Breast epithelium (tissue), 4 donors: ENCODE measurements around the gene CCL19. TPM values are rescaled to one million over a fixed set of nuclear protein-coding genes. Genes with fewer than 3 reads are reported as not detected.

Source experiments
- DNase-seq, 2 donors: peaks; one replicate each; pipeline ENCODE4 v3.0.0-alpha.2; 2019; ENCODE audit warnings: low spot score in 2 of 2
- H3K27ac ChIP-seq, 2 donors: fragments of 200-600 bp; sonication (generic) in 1 of 2; one replicate each; pipeline ENCODE4 v1.5.1; 2016 to 2019; ENCODE audit warnings: mild to moderate bottlenecking in 1 of 2
- H3K27me3 ChIP-seq, 2 donors: fragments of 200-600 bp; sonication (generic) in 1 of 2; one replicate each; pipeline versions ENCODE4 v1.5.1 to v1.6.0; 2017 to 2019; ENCODE audit warnings: control low read depth in 1 of 2, mild to moderate bottlenecking in 1 of 2
- H3K36me3 ChIP-seq: fragments of 200-600 bp; one replicate; pipeline ENCODE4 v1.5.1; 2019
- H3K4me1 ChIP-seq, 2 donors: fragments of 200-600 bp; sonication (generic); one replicate each; pipeline ENCODE4 v1.5.1; 2016 to 2019; ENCODE audit warnings: control low read depth in 1 of 2
- H3K4me3 ChIP-seq, 3 donors: fragments of 200-600 bp; sonication (generic); 1 replicate in 2 of 3; 2 replicates in 1 of 3; pipeline ENCODE4 v1.5.1; 2016 to 2019; ENCODE audit warnings: mild to moderate bottlenecking in 3 of 3, moderate library complexity in 2 of 3
- H3K9me3 ChIP-seq, 2 donors: fragments of 200-600 bp; sonication (generic) in 1 of 2; one replicate each; pipeline ENCODE4 v1.5.1; 2016 to 2019; ENCODE audit warnings: control low read depth in 1 of 2
- POLR2A ChIP-seq: fragments of 450-650 bp; IDR thresholded peaks from one replicate; pipeline ENCODE4 v1.6.1; 2016; ENCODE audit warnings: antibody characterized with exemption, mild to moderate bottlenecking, moderate library complexity
- POLR2AphosphoS5 ChIP-seq, 3 donors: sonication (generic); formaldehyde crosslinking; IDR thresholded peaks; one replicate each; pipeline ENCODE4 v1.6.1; 2017; ENCODE audit warnings: antibody characterized with exemption in 3 of 3
- intact Hi-C: fragments of 100-400 bp; cut with DNase I; formaldehyde crosslinking; loops from one replicate; pipeline ENCODE4 v1.15.1; 2023; ENCODE audit warnings: low total_unique reads
- total RNA-seq, 3 donors: library from RNA; depleted of rRNA; stranded (reverse); fragments of >200 nt; gene quantifications; one replicate each; pipeline ENCODE4 v1.1.0, GENCODE V29; 2016
- TF ChIP-seq, protein P1 (sequence below), 3 donors: fragments of 450-650 bp; IDR thresholded peaks; one replicate each; pipeline ENCODE4 v1.5.1; 2016 to 2017; ENCODE audit warnings: antibody characterized with exemption in 3 of 3, mild to moderate bottlenecking in 3 of 3, moderate library complexity in 3 of 3

The CCL19 gene
- total RNA-seq, 3 donors from 2014 or later, result 0.88 to 5.6 (median 1.3) TPM

DNA sequence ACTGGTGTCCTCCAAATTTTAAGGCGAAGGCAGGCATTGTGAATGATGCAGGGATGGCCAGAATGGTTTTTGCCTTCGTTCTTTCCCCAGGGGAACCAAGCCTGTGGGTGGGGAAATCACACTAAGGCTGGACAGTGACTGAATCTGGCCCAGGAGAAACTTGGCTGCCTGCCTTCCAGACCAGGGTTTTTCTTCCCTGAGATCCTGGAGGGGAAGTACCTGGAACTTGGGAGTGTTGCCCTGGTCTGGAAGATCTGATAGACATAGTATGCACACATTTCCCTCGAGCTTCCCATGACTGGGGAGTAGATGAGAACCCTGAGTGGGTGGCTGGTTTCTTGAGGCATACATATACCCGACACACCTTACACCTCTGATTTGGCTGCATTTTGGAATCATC, 39.8 kb downstream of the CCL19 start:
- H3K27ac ChIP-seq, result peak overlapping the region; percentile 90 to 93
- peak in 1 of 2 donors; percentile 53 for DNase-seq
- no peaks in the 10 kb centered on the region for H3K27me3 ChIP-seq
- H3K4me3 ChIP-seq, result peak overlapping the region; percentile 42 to 69 (median 50)
- TF ChIP-seq POLR2A, result no peak
- no peak for TF ChIP-seq POLR2AphosphoS5 (IDR thresholded peaks at IDR 0.05)
- TF ChIP-seq, protein P1, sequence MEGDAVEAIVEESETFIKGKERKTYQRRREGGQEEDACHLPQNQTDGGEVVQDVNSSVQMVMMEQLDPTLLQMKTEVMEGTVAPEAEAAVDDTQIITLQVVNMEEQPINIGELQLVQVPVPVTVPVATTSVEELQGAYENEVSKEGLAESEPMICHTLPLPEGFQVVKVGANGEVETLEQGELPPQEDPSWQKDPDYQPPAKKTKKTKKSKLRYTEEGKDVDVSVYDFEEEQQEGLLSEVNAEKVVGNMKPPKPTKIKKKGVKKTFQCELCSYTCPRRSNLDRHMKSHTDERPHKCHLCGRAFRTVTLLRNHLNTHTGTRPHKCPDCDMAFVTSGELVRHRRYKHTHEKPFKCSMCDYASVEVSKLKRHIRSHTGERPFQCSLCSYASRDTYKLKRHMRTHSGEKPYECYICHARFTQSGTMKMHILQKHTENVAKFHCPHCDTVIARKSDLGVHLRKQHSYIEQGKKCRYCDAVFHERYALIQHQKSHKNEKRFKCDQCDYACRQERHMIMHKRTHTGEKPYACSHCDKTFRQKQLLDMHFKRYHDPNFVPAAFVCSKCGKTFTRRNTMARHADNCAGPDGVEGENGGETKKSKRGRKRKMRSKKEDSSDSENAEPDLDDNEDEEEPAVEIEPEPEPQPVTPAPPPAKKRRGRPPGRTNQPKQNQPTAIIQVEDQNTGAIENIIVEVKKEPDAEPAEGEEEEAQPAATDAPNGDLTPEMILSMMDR (IDR thresholded peaks at IDR 0.05), result no peak
- intact Hi-C loops, result no loop called here
- no peaks in the 10 kb centered on the region for H3K36me3 ChIP-seq
- peaks cover 15 to 43% of the 10 kb centered on the region in 2 donors for H3K4me1 ChIP-seq
- H3K9me3 ChIP-seq, result no peaks in the 10 kb centered on the region

DNA sequence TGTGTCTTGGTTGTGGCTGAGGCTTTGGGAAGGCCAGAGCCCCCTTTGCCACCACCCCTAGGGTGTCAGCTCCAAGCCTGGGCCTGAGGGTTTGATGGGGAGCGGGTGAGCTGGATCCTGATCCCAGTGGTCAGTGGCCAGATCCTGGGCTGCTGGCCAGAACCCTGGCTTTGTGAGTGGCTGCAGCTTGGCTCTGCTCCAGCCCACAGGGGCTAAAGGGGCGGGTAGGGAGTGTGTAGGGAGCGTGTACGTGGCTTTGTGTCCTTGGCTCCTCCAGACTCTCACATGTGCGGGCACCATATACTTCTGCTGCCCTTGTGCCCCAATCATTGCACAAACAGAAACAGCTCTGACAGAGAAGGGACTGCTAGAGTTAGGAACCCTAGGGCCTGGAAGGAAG, 40.3 kb downstream of the CCL19 start:
- H3K9me3 ChIP-seq, result no peaks in the 10 kb centered on the region
- no peak overlapping the region for H3K4me3 ChIP-seq
- no peak for DNase-seq
- intact Hi-C loops, result no loop called here
- H3K4me1 ChIP-seq, result peaks cover 15 to 43% of the 10 kb centered on the region in 2 donors
- no peaks in the 10 kb centered on the region for H3K27me3 ChIP-seq
- no peaks in the 10 kb centered on the region for H3K36me3 ChIP-seq
- H3K27ac ChIP-seq, result peak overlapping the region; percentile 90 to 93
- TF ChIP-seq, protein P1 (IDR thresholded peaks at IDR 0.05), result no peak
- no peak for TF ChIP-seq POLR2AphosphoS5 (IDR thresholded peaks at IDR 0.05)
- TF ChIP-seq POLR2A, result no peak

DNA sequence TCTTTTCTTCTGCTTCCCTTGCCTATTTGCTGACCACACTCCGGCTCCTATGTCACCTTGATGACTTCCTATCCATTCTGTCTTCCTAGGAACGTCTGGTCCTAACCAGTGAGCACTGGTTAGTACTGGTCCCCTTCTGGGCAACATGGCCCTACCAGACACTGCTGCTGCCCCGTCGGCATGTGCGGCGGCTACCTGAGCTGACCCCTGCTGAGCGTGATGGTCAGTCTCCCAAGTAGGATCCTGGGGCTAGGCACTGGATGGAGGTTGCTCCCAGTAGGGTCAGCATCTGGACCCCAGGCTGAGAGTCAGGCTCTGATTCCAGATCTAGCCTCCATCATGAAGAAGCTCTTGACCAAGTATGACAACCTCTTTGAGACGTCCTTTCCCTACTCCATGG, 42.4 kb downstream of the CCL19 start:
- intact Hi-C loops, result no loop called here
- H3K27me3 ChIP-seq, result no peaks in the 10 kb centered on the region
- DNase-seq, result no peak
- peaks cover 10 to 23% of the 10 kb centered on the region in 2 donors for H3K4me1 ChIP-seq
- TF ChIP-seq POLR2A (no peak), POLR2AphosphoS5 (IDR thresholded peaks at IDR 0.05) (no peak)
- TF ChIP-seq, protein P1 (IDR thresholded peaks at IDR 0.05), result no peak
- no peaks in the 10 kb centered on the region for H3K9me3 ChIP-seq
- no peak overlapping the region for H3K4me3 ChIP-seq
- H3K36me3 ChIP-seq, result no peaks in the 10 kb centered on the region
- H3K27ac ChIP-seq, result peak overlapping the region; percentile 13 to 84

DNA sequence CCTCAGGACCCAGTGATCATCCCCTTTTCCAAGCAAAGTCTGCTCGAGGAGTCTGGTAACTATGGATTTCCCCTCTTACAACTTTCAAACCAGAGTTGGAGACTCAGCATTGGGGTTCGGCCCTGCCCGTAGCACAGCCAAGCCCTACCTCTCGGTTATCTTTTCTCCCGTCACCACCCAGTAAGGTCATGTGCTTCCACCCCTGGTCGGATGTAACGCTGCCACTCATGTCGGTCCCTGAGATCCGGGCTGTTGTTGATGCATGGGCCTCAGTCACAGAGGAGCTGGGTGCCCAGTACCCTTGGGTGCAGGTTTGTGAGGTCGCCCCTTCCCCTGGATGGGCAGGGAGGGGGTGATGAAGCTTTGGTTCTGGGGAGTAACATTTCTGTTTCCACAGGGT, 43.4 kb downstream of the CCL19 start:
- Histone ChIP-seq H3K9me3 (no peaks in the 10 kb centered on the region), H3K4me3 (peak overlapping the region; percentile 71 to 78 (median 78)), H3K36me3 (no peaks in the 10 kb centered on the region), H3K27ac (peak overlapping the region; percentile 84 to 89), H3K27me3 (no peaks in the 10 kb centered on the region), H3K4me1 (peaks cover 4 to 13% of the 10 kb centered on the region in 2 donors)
- TF ChIP-seq, protein P1 (IDR thresholded peaks at IDR 0.05), result no peak
- TF ChIP-seq POLR2A, result no peak
- no peak for TF ChIP-seq POLR2AphosphoS5 (IDR thresholded peaks at IDR 0.05)
- no peak for DNase-seq
- intact Hi-C loops, result no loop called here

DNA sequence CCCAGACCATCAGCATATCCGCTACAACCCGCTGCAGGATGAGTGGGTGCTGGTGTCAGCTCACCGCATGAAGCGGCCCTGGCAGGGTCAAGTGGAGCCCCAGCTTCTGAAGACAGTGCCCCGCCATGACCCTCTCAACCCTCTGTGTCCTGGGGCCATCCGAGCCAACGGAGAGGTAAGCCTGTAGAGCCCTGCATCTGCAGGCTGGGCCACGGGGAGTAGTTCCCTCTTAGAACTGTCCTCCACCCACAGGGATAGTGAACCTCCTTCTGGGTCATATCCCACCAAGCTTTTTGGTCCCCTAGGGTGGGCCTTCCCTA, 44.0 kb downstream of the CCL19 start:
- Histone ChIP-seq H3K27ac (peak overlapping the region; percentile 84 to 89), H3K27me3 (no peaks in the 10 kb centered on the region), H3K4me3 (peak overlapping the region; percentile 71 to 78 (median 78)), H3K4me1 (peaks cover 4 to 10% of the 10 kb centered on the region in 2 donors), H3K9me3 (no peaks in the 10 kb centered on the region), H3K36me3 (no peaks in the 10 kb centered on the region)
- intact Hi-C loops, result no loop called here
- DNase-seq, result no peak
- TF ChIP-seq POLR2AphosphoS5 (IDR thresholded peaks at IDR 0.05) (no peak), POLR2A (no peak)
- TF ChIP-seq, protein P1 (IDR thresholded peaks at IDR 0.05), result no peak
